HG03175 (cell line): ENCODE measurements around the gene PFKFB2.
A peak's percentile ranks its signal among the peaks of the same experiment; 100 is the strongest.

ENCODE experiments used
- ATAC-seq: cut with Tn5 transposase; IDR thresholded peaks from one replicate; pipeline ENCODE4 v1.9.1; 2021; ENCODE audit warnings: mild to moderate bottlenecking, moderate library complexity; ENCODE audit not compliant: unreplicated experiment

The PFKFB2 gene

GRCh38 chr1:207063014-207063413 lies 9.9 kb downstream of the PFKFB2 start:
- no peak for ATAC-seq

DNA sequence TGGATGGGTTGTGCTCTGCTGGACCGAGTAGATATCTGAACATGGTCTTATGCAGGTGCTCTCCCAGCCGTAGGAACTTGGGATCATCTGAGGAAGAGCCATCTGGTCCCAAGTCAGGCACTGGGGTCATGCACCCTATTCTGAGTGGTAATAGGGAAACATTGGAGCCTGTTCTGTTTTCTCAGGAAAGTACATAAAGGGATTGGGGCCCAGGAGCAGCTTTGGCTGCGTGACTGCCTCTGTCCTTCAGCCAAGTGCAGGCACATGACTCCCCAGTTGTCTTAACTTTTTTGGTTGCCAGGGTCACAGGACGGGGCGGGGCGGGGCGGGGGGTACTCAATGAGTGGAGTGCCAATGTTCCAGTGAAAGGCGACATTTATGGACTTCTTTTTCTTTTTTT lies 11.5 kb downstream of the PFKFB2 start:
- no peak for ATAC-seq

DNA sequence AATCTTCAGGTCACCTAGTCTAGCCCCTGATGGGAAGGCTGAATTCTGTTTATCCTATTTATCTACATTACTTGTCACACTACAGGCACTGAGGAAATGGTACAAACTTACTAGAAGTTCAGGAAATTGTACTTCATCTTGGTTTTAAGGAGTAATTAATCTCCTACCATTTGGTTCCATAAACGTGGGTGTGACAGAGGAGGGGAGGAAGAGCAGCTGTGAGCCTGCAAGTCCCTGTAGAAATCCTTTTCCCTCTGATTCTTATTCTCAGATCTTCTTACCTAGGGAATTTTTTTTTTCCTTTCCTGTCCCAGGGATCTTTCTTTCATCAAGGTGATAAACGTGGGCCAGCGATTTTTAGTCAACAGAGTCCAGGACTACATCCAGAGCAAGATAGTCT lies 14.1 kb downstream of the PFKFB2 start:
- no peak for ATAC-seq

- no peak for ATAC-seq
Observed at GRCh38 chr1:207067665-207068064, 14.6 kb downstream of the PFKFB2 start.

GRCh38 chr1:207069061-207069460 lies 16.0 kb downstream of the PFKFB2 start:
- no peak for ATAC-seq

DNA sequence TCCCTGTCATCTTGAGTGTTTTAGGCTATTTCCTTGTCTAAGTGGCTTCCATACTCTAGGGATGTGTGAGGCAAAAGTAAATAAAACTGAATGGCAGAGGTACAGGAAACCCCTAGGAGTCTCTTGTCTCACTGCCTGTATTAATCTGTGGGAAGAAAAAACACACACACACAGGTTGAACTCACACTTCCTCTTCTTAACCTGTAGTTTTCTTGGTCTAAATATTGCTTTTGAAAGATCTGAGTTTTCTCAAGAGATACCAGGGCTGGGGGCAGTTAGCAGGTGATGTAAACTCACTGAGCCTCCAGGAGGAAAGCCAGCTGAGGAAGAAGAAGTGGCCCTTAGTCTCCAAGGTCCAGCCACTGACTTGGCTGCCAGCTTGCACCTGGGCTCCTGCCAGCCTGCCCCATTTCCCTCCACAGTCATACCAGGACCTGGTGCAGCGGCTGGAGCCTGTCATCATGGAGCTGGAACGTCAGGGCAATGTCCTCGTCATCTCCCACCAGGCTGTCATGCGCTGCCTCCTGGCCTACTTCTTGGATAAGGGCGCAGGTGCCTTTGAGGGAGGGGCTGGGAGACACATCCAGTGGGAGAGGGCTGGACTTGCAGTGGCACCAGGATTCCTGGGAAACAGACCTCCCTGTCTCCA lies 16.9 kb downstream of the PFKFB2 start:
- no peak for ATAC-seq

DNA sequence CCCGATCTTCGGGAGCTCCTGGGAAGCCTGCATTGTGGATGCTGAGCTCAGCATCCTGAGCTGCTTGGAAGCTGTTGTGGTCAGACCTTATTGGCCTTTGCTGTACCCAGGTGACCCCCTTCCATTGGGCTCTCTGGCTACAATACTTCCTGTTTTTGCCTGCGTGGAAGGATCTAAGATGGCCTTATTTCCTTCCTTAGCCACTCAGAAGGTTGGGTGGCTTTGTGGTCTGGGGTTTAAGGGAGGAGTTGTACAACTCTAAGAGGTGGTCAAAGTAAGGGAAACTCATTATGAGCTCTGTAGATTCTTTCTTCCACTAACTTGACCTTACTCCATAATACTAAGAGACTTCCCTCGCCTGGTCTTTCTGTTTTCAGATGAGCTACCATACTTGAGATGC lies 17.7 kb downstream of the PFKFB2 start:
- no peak for ATAC-seq

DNA sequence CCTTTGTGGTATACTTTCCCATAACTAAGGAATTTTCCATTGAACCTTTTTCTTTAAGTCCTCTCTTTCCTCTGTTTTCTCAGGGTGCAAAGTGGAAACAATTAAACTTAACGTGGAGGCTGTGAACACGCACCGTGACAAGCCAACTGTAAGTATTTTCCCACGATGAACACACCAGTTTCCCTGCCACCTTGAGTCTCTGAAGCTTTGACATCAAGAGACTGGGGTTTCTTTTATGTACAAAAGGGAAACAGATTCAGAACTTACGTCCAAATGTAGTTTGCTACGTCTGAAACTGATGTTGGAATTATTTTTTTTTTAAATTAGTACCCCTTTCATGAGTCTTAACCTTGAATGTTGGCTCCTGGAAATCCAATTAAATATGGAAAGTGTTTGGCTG lies 18.4 kb downstream of the PFKFB2 start:
- no peak for ATAC-seq

- no peak for ATAC-seq
Observed at GRCh38 chr1:207072233-207072632, 19.2 kb downstream of the PFKFB2 start.

- ATAC-seq: no peak
Observed at GRCh38 chr1:207073906-207074820, 21.1 kb downstream of the PFKFB2 start.

- no peak for ATAC-seq
Observed at GRCh38 chr1:207076181-207076955, 23.3 kb downstream of the PFKFB2 start.

- no peak for ATAC-seq
Observed at GRCh38 chr1:207077012-207077411, 23.9 kb downstream of the PFKFB2 start.

DNA sequence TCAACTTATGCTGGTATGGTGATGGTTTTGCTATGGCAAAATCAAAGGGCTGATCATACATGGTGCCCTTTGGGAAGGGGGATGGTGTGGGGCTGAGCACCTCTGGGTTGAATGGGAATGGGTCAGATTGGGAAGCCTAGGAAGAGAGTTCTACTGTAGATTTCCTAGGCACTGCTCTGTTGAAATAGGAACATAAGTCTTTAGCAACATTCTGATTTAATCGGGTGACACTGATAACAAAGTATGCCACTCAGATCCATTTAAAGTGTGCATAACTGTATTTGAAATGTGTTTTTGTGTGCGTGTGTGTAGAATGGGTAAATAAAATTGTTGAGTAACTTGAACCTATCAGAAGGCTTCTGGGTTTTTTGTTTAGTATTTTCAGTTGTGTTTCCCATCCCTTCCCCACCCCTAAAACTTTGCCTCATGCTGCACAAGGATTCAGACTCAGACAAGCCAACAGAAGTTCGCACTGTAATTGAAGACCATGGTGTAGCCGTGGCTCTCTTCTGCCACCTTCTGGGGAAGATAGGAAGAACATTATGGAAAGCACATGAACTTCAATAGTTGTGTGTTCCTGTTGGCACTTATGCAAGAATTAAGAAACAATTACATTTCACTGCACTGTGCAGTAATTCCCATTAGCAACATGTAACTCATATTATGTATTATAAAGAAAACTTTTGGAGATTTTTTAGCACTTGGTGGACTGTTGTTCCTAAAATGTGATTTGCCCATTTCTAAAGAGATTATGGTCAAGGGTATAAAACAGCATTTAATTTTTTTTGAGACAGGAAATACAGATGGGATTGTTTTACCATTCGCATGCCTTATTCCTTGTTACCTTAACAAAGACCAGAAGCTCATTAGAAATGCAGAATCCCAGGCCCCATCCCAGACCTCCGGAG lies 24.6 kb downstream of the PFKFB2 start:
- ATAC-seq: peak; percentile 83

DNA sequence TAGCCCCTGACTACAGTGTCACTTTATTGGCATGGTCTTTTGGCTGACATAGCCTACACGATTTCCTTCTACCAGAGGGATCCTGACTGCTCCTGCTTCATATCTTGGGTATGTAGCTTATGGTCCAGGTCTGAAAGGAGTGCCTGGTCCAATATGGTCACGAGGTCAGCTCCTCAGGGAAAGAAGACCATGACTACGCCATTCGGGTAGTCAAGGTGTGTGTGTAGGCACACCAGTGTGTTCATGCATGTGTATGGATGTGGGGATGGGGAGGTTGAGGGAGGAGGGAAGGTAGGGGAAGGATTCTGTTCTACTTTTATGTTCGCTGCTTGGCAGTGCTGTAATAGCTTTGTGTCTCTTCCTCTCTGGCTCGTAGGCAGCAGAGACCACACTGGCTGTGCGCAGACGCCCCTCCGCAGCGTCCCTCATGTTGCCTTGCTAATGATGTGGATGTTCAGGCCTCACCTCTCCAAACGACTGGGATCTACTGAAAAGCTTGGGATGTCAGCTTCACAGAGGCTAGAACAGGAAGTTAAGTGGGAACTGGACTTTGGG lies 25.6 kb downstream of the PFKFB2 start:
- ATAC-seq: no peak

- ATAC-seq: no peak
Observed at GRCh38 chr1:207079706-207080241, 26.7 kb downstream of the PFKFB2 start.

DNA sequence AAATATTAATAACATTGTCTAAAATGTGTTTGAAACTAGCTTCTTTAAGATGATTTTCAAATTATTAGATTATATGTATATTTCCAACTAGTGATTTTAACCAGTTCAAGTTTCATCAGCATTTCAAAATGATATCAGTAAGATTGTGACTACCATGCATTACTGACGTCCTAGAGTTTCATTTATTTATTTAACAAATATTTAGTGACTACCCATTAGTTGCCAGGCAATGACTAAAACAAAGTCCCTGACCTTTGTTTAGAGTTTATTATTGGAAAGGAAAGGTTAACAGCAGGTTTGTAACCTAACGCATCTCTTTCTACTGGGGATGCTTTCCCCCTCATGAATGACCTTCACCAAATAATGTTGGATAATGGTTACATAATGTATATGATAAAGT lies 28.0 kb downstream of the PFKFB2 start:
- ATAC-seq: no peak

DNA sequence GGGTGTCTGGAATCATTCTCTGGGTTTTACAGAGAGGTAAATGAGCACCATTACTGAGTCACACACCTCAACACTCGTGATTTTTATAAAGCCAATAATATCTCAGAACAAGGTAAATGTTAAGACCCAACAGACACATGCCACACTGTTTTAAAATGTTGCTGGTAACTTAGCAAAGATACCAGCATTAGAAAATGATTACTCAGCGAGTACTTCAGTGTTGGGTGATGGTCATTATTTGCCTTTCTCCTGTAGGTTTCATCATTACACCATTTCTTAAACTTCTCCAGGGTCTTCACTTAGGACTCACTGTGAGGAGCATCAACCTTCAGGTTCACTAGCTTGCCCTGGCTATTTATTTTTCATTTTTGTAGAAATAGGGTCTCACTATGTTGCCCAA lies 28.7 kb downstream of the PFKFB2 start:
- ATAC-seq: no peak

DNA sequence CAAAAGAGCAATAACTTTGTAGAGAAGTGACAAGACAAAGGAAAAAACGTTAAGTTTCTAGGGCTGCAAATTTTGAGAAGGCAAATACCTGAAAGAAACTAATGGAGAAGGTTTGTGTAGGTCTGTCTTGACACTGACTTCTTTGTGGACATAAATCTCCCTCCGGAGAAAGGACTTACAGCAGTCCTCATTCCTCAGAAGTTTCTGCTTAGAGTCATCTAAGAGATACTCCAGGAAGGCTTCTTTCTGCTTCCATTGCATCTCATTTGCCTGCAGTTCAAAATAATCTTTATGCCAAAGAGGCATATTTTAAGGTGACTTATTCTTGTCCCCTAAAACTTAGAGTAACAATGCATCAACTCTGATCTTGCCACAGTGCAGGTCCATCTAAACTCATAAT lies 31.2 kb downstream of the PFKFB2 start:
- no peak for ATAC-seq

- ATAC-seq: peak; percentile 83
Observed at GRCh38 chr1:207084701-207085180, 31.7 kb downstream of the PFKFB2 start.

GRCh38 chr1:207085887-207086286 lies 32.8 kb downstream of the PFKFB2 start:
- no peak for ATAC-seq
